Pulmonary artery endothelial cell (primary cell): ENCODE measurements around the gene SLC35E2B. TPM values are rescaled to one million over a fixed set of nuclear protein-coding genes. Genes with fewer than 3 reads are reported as not detected.

Experiments
- DNase-seq: peaks from one replicate; pipeline ENCODE4 v3.0.0-alpha.2; 2011; ENCODE audit warnings: low read depth, low spot score
- total RNA-seq: library from RNA; depleted of rRNA; stranded (reverse); fragments of >200 nt; gene quantifications from 2 replicates; pipeline ENCODE4 v1.2.3, GENCODE V29; 2014

SLC35E2B gene
- total RNA-seq, 1 donor from 2014 or later = 20.6 TPM

DNA sequence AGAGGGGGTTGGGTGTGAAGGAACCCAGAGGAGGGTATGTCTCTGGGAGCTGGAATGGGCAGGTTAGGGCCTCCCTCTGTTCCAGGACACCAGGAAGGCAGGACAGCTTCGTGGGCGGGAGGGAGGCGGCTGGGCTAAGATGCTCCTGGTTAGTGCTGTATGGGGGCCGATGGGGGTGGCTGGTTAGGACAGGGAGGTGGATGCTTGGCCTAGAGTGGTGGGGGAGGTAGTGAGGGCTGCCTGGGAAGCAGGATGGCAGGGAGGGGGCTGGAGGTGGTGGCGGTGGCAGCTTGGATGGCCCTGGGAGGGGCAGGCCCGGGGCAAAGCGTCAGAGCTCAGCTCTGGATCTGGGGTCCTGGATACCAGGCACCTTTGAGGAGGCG lies 66.8 kb downstream of the SLC35E2B start:
- no peak for DNase-seq

DNA sequence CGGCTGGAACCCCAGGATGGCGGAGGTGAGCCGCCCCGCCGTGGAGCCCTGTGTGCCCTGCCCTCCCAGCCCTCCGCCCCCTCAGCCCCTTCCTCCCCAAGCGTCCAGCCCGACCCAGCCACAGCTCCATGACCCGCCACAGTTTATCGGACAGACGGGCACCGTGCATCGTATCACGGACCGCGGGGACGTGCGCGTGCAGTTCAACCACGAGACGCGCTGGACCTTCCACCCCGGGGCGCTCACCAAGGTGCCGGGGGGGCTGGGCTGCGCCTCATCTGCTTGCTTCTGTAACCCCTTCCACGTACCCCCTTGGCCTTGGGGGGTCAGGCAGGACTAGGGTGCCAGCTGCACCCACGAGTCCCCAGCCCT lies 67.2 kb downstream of the SLC35E2B start:
- DNase-seq = no peak

DNA sequence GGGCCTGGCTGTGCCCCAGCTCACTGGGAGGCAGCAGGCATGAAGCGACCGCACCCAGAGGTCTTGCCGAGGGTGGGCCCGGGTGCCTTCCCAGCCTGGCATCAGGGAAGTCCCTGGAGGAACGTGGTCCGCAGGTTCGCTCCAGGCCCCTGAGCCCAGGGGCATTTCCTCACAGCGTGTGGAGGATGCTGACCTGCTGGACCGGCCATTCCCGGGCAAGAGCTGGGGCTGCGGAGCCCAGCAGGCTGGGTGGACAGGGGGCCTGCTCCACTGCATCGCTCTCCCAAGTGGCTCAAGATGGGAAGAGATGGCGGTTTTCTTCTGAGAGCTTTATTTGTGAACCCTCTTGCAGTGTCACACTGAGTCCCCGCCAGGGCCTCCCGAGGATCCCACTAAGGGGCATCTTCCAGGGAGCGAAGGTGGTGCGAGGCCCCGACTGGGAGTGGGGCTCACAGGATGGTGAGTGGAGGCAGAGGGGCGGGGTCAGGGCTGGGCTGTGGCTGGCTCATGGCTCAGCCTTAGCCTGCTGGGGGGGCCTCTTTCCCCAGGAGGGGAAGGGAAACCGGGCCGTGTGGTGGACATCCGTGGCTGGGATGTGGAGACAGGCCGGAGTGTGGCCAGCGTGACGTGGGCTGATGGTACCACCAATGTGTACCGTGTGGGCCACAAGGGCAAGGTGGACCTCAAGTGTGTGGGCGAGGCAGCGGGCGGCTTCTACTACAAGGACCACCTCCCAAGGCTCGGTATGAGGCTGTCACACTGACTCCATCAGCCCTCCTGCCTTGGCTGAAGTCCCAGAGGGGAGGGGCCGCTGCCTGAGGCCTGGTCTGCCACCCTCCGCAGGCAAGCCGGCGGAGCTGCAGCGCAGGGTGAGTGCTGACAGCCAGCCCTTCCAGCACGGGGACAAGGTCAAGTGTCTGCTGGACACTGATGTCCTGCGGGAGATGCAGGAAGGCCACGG lies 67.9 kb downstream of the SLC35E2B start:
- DNase-seq = no peak

DNA sequence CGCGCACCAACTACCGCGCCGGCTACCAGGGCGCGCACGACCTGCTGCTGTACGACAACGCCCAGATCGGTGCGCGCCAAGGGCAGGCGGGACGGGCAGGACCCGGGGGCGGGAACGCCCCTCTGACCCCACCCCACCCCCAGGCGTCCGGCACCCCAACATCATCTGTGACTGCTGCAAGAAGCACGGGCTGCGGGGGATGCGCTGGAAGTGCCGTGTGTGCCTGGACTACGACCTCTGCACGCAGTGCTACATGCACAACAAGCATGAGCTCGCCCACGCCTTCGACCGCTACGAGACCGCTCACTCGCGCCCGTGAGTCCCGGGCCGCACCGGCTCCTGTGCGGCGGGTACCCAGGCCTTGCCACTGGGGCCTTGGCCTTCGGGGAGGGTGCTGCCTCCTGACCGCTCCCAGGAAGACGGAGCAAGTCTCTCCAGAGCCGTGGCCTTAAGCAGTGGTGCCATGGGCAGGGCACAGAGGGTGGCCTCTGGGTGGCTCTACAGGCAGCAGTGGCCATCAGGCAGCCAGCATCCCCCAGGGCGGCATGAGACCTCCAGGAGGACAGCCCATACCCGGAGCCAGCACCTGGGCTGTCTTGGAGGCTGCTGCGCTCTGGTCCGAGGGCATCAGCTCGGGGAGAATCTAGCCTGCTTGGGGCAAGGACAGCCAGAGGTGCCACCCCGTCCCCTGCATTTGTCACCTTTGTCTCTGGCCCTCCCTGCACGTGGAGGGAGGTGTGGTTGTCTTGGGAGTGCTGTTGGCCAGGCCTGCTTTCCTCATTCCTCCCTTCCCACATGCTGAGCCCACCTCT lies 68.8 kb downstream of the SLC35E2B start:
- DNase-seq = no peak

DNA sequence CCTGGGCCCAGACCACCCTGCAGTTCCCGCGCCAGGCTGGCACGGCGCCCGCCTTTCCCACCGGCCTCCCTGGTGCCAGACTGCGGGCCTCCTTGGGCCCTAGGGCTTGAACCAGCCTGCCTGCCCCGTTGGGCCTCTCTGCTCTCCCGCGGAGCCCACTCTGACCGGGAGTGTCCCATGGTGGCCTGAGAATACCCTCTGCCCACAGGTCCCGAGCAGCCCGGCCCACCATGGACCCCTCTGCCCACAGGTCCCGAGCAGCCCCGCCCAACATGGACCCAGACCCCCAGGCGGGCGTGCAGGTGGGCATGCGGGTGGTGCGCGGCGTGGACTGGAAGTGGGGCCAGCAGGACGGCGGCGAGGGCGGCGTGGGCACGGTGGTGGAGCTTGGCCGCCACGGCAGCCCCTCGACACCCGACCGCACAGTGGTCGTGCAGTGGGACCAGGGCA lies 69.4 kb downstream of the SLC35E2B start:
- DNase-seq = no peak

DNA sequence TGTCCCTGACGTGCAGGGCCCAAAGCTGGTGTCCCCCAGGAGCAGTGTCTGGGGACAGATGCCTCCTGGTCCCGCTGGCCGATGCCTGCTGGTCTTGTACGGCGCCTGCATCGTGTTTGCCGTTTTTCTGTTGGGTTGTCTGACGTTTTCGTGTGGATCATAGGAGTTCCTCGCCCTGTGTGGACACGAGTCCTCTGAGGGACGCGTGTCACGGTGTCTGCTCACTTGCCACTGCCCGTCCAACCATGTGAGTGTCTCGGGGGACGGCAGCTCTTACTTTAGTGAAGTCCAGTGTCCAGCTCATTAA lies 69.9 kb downstream of the SLC35E2B start:
- no peak for DNase-seq

DNA sequence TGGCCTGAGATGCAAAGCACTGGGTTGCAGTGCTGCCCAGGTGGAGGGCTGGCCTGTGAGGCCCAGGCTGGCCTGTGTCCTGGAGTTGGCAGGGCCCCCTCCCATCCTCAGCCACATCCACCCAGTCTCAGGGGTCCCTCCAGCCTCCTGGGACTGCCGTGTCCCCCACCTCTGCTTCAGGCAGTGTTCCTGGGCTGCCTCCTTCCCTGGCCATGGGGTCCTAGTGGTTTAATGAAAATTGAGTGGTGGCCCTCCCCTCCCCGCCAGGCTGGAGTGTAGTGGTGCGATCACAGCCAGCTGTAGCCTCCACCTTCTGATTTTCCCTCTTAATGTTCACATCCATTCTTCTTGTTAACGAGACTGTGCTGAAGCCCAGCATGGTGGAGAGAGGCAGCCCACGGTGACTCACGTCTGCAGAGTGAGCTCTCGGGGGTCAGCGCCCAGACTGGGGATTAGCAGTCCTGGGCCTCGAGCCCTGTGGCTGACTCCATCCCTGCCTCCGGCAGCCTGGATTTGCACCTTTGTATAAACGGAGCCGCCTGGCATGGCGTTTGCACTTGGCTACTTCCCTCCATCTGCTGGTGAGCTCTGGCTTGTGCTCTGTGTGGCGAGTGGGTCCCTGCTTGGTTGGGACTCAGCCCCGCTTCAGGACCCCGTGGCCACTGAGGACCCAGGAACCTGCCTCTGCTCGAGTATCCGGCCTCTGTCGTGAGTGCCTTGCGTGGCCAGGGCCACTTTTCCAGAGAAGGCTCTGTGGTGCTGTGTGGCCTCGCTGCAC lies 70.4 kb downstream of the SLC35E2B start:
- no peak for DNase-seq

DNA sequence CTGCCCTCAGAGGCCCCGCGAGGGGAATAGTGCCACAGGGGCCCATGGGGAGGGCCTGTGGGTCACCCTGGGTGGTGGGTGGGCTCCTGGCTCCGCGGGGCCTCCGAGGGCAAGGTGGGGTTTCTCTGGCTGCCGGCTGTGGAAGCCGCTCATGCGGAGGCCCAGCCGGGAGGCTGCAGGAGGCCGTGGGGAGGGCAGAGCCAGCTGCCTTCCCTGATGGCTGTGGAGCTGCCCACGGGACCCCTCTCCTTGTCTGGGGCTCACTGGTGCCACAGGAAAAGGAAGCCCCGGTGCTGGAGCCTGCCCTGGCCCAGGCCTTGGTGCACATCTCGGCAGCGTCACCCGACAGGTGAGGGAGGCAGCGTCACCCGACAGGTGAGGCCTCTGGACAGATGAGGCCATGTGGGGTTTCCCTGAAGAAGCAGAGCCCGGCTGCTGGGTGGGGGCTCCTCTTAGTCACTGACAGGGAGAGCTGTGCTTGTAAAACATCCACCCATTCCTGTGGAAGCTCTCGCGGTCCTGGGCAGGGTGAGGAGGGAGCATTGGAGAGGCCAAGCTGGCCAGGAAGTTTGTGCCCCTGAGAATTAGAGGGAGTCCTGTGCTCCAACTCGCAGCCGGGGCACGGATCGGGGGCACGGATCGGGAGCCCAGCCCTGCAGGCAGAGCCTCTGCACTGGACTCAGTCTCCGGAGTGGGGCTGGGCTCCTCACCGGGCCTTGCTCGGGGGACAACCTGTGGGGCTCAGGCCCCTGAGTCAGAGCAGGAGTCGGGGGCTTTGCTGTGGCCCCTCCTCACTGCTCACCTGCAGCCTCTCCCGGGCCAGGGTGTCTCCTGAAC lies 71.2 kb downstream of the SLC35E2B start:
- DNase-seq = no peak

DNA sequence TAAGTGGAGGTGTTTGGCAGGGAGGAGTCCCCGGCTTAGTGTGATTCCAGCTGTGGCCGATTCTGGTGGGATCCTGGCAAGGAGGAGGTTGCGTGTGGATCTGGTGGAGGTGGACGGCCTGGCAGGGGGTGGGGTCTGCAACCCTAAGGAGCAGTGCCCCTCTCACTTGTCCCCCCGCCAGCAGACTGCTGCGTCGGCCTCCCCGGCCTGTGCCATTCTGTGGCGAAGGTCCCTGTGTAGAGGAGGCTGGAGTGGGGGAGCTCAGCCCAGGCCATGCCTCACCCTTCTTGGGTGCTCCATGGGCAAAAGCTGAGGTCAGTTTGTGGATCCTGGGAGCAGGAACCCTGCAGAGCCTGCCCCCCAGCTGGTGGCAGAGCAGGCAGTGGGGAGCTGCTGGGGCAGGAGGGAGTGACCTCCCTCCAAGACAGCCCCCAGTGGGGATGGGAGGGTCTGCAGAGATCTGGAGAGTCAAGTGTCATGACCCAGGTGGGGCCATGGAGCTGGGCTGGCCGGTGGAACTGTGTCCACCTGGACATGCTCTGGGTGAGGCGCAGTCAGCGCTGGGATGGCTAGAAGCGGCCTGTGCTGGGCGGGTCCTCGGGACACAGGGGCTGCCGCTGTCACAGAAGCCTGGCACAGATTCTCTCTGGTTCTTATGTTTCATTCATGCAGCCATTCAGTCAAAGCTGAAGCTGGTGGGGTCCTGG lies 72.0 kb downstream of the SLC35E2B start:
- no peak for DNase-seq

DNA sequence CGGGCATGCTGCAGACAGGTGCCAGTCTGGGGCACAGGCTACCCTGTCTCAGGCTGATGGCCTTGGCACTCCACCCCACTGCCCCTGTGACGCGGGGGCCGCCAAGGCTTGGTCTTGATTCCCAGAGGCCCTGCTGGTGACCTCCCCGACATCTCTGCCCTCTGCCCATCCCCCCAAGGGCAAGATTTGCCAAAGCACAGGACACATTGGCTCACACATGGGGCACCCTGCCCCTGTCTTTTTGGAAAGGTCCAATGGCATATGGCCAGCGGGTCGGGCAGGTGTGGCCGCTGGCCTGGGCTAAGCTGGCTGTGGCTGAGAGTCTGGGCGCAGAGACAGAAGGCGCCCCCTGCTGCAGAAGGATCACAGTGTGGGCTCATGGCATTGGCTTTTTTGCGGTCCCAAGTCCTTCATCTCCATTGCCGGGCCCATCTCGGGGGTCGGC lies 72.7 kb downstream of the SLC35E2B start:
- no peak for DNase-seq

DNA sequence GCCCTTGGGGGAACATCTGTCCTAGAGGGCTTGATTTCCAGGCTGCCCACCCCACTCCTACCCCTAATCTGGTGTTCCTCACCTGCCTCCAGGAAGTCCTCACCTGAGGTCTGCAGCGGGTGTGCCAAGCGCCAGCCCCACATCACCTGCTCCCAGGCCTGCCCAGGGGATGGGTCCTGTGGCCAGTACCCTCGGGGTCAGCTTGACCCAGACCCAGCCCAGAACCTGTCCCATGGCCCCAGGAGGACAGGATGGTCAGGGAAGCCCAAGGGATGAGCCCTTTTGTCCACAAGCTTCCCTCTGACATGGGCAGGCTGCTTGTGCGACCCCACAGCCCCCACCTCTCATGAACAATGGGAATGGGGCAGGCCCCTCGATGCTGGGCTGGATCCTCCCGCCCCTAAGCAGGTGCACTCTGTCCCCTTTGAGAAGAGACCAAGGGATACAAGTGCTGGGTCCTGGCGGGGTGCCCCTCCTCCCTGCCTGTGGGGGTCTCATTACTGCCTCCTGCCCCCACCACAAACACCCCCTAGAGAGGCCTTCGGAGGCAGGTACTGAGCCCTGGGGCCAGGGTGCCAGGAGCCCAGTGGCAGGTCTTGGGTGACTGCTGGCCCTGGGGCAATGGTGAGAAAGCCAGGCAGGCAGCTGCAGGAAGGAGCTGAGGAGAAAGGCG lies 74.1 kb downstream of the SLC35E2B start:
- DNase-seq = no peak

DNA sequence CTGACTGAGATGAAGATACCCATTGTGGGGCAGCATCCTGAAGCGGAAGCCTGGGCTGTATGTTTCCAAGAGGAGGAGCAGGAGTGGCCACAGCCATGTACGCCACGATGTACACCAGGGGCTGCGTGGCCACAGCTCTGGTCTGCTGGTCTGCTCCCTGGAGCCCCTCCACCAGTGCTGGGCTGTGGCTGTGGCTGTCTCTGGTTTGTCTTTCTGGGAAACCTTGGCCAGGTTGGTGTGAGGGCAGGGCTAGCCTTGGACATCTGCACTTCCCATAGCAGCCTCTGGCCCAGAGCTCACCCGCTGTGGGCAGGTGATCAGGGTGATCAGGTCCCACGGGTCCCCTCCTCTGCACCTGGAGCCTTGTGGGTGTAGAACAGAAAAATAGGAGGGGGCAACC lies 74.7 kb downstream of the SLC35E2B start:
- DNase-seq = no peak

DNA sequence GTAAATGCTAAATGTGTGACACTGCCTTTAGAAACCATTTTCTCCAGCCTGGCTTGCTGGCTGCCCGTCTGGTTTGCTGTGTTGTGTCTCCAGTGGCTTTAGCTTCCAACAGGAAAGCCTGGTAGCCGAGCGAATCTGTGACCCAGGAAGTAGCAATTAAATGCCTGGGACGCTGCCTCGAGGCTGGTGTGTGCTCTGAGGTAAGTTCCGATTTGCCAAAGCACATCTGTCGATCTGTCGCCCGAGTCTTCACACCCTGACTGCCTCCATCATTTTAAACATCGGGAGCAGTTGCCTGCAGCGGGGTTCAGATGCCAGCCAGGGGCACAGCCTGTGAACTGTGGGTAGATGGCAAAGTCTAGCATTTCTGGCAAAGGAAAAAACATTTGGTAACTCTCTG lies 75.1 kb downstream of the SLC35E2B start:
- no peak for DNase-seq

DNA sequence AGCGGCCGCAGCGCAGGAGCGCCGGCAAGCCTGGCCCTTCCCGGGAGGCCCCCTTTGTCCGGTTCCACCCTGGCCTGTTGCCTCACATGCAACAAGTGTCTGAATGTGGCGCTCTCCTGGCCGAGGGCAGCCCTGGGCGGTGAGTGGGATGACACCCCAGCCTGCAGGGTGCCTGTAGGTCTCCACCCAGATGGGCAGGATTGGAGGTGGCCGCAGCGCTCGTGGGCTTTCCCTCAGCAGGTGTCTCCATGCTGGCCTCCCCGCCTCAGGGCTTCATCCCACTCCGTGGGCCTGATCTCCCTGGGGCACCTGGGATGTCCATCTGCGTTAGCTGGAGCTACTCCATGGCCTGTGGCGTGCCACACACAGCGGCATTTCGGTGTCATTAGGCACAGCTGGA lies 75.8 kb downstream of the SLC35E2B start:
- no peak for DNase-seq

DNA sequence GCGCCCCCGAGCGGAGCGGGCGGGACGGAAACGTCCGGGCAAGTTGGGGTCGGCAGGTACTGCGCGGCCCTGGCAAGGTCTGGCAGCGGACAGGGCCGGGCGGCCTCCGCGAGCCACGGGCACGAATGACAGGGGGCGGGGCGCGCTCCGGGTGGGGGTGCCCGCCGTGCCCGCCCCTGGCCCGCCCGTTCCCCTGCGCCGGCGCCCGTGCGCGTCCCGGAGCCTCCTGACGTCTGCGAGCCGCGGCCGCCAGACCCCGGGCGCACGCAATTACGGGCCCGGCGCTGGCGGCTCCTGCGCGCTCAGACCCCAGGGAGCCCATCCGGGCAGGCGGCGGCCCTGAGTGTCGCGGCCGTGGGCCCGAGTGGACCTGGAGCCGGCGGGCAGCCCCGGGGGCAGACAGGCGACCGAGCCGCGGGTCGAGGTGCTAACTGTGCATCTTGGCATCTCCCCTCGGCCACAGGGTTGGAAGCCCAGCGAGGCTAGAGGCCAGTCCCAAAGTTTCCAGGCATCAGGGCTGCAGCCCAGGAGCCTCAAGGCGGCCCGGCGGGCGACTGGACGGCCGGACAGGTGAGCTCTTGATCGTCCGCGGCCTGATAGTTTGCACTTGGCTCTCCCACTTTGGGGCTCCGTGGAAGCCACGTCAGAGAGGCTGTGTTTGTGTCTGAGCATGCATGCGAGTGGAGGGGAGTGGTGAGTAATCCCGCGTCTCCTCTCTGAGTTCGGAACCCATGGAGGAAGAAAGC lies 76.4 kb downstream of the SLC35E2B start:
- no peak for DNase-seq

DNA sequence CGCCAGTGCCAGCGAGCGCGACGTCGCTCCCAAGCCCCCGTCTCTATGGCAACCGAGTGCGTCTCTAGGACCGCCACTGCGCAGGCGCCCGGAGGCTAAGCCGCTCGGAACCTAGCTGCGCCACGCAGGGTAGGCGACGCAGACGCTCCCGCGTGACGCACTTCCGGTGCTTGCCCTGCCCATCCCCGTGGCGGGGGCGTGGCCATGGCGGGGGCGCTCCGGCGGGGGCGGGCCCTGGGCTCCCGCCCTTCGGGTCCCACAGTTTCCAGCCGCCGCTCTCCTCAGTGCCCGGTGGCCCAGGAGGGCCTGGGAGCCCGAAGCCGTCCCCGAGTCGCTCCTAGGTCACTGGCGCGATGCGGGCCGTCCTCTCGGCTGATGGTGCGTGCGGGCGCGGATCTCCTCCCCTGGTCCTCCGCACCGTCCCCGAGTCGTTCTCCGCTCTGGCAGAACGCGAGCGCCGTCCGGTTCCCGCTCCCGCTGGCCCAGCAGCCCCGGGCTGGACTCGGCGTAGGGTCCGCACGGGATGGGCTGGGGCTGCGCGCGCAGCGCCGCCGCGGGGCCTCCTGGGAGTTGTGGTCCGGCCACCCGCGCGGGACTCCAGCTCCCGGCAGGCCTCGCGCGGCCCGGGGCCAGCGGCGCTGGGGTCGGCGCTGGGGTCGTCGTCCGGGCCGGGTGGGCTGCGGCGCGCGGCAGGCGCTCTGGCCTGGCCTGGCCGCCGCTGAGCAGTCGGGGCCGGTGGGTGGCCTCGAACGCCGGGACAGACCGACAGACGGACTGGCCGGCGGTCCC lies 77.1 kb downstream of the SLC35E2B start, which contains the start of gene MIB2:
Gene MIB2, plus strand, starts transcription at position 245 of the 789 bp plus-strand sequence. CDS start 7,953 bp downstream, outside the sequence.
- DNase-seq = peak; percentile 81

DNA sequence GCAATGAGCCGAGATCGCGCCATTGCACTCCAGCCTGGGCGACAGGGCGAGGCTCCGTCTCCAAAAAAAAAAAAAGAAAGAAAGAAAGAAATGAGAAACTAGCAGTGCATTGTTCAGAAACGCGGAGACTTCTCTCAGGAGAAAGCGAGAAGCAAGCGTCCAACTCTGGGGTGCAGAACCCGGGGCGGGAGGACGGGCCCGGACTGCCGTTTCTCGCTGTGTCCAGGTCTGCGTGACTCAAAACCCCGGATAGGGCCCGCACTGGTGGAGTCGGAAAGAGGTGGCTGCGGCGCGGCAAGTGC lies 77.7 kb downstream of the SLC35E2B start:
- no peak for DNase-seq
